AG09309 (cell line): ENCODE data around the gene DENND4C.
A peak's percentile ranks its signal among the peaks of the same experiment; 100 is the strongest.

Experiments used
- DNase-seq: peaks from one replicate; pipeline ENCODE4 v3.0.0-alpha.2; 2010; ENCODE audit warnings: low read depth
- H3K4me3 ChIP-seq: 2 replicates; pipeline ENCODE4 v1.5.1; 2011; ENCODE audit warnings: mild to moderate bottlenecking, low read depth, low read length, moderate library complexity; ENCODE audit not compliant: control insufficient read depth
- TF ChIP-seq, protein P1 (sequence below): IDR thresholded peaks from 2 replicates; pipeline ENCODE4 v1.5.1; 2011; ENCODE audit warnings: mild to moderate bottlenecking, low read depth, low read length, inconsistent platforms; ENCODE audit not compliant: insufficient read depth, control insufficient read depth; ENCODE audit errors: missing control alignments

Gene DENND4C

DNA sequence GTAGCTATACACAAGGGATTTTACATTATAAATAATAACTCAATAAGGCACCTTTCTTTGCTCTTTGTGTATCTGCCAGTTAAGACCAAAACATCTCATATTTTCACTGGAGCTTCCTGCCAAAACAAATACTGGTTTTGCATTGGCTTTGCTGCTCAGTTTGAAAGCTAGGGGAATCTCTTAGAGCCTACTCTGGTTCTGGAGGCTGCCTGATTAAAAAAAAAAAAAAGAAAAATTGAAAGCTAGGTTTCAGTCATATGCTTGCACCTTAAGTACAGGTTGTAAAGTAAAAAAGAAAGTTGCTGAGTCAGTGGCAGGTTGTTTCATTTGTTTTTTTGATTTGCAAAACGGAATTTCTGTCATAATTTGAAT is 2.3 kb downstream of the DENND4C start:
- H3K4me3 ChIP-seq, result no peak overlapping the region
- DNase-seq, result peak; percentile 10
- TF ChIP-seq, protein P1, sequence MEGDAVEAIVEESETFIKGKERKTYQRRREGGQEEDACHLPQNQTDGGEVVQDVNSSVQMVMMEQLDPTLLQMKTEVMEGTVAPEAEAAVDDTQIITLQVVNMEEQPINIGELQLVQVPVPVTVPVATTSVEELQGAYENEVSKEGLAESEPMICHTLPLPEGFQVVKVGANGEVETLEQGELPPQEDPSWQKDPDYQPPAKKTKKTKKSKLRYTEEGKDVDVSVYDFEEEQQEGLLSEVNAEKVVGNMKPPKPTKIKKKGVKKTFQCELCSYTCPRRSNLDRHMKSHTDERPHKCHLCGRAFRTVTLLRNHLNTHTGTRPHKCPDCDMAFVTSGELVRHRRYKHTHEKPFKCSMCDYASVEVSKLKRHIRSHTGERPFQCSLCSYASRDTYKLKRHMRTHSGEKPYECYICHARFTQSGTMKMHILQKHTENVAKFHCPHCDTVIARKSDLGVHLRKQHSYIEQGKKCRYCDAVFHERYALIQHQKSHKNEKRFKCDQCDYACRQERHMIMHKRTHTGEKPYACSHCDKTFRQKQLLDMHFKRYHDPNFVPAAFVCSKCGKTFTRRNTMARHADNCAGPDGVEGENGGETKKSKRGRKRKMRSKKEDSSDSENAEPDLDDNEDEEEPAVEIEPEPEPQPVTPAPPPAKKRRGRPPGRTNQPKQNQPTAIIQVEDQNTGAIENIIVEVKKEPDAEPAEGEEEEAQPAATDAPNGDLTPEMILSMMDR, result no peak

DNA sequence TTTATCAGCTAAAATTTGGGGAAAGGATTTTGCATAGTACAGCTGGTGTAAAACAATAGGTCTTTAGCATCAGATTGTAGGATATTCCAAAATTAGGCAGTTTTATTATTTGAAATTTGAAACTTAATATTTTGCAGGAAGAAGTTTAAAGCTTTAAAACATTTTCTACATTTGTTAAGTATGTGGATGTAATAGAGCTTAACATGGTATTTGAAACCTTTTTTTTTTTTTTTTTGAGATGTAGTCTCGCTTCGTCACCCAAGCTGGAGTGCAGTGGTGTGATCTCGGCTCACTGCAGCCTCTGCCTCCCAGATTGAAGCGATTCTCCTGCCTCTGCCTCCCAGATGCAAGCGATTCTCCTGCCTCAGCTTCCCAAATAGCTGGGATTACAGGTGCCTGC is 2.9 kb downstream of the DENND4C start:
- TF ChIP-seq, protein P1, result no peak
- no peak for DNase-seq
- H3K4me3 ChIP-seq, result no peak overlapping the region

DNA sequence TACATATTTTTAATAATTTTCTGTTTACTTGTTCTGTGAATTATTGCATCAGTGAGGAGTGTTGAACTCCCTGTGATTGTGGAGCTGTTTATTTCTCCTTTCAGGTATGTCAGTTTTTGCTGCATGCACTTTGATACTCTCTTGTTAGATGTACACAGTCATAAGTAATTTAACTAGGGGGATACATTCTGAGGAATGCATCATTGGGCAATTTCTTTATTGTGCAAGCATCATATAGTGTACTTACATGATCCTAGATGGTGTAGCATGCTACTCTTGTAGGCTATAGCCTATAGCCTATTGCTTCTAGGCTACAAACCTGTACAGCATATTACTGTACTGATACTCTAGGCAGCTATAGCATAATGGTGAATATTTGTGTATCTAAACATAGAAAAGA is 9.5 kb downstream of the DENND4C start:
- no peak overlapping the region for H3K4me3 ChIP-seq
- DNase-seq, result no peak
- TF ChIP-seq, protein P1, result no peak

DNA sequence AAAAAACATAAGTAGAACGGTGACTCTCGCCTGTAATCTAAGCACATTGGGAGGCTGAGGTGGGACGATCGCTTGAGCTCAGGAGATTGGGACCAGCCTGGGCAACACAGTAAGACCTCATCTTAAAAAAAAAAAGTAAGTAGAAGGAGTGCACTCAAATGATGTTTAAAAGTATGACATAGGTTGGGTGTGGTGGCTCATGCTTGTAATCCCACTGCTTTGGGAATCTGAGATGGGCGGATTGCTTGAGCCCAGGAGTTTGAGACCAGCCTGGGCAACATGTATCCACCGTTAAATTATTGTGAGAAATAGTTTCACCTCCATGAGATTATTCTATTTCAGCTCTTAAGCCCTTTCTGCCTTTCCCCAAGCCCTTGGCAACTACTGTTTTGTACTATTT is 11.2 kb downstream of the DENND4C start:
- DNase-seq, result no peak
- TF ChIP-seq, protein P1, result no peak
- no peak overlapping the region for H3K4me3 ChIP-seq

- no peak for DNase-seq
- TF ChIP-seq, protein P1, result no peak
- no peak overlapping the region for H3K4me3 ChIP-seq
These were observed 13.0 kb downstream of the DENND4C start for GRCh38 chr9:19243366-19244033.

DNA sequence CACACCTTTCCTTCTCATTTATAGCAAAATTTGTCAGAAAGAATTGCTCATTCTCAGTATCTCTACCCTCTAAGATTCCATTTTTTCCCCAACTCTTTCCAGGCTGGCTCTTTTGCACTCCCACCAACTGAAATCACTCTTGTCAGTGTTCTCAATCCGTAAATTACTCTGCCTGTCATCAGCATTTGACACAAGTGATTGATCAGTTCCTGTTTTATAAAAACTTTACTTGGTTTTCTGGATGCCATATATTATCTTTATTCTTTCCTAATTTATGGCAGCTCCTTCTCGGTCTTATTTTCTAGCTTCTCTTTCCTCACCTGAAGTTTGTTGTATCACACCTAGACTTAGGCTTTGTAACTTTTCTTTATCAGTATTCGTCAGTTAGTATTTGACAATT is 16.4 kb downstream of the DENND4C start:
- DNase-seq, result no peak
- no peak overlapping the region for H3K4me3 ChIP-seq
- TF ChIP-seq, protein P1, result no peak
